GM23338 (cell line): Measurements from ENCODE around the gene RBM19. TPM values are rescaled to one million over a fixed set of nuclear protein-coding genes. Genes with fewer than 3 reads are reported as not detected.

ENCODE experiments used
- ATAC-seq: fragments of 200-7000 bp; cut with Tn5 transposase; 3 replicates; pipeline ENCODE4 v1.9.1; 2020
- DNase-seq: peaks from one replicate; pipeline ENCODE4 v3.0.0-alpha.2; 2015; ENCODE audit warnings: low spot score
- H2AFZ ChIP-seq: fragments of 200-600 bp; sonication (generic); 2 replicates; pipeline ENCODE4 v1.8.0; 2016; ENCODE audit warnings: antibody characterized with exemption, mild to moderate bottlenecking, moderate library complexity
- H3F3A ChIP-seq: fragments of 200-600 bp; sonication (generic); replicated peaks from 2 replicates; pipeline ENCODE4 v1.8.0; 2017; ENCODE audit warnings: antibody characterized with exemption, mixed run types, low read depth
- H3K27ac ChIP-seq: fragments of 200-600 bp; sonication (generic); 2 replicates; pipeline ENCODE4 v1.6.1; 2016; ENCODE audit warnings: low read depth
- H3K27me3 ChIP-seq: fragments of 200-600 bp; sonication (generic); 2 replicates; pipeline ENCODE4 v1.8.0; 2016; ENCODE audit warnings: mild to moderate bottlenecking, mixed run types, moderate library complexity; ENCODE audit not compliant: insufficient read depth
- H3K36me3 ChIP-seq: fragments of 200-600 bp; sonication (generic); 2 replicates; pipeline ENCODE4 v1.8.0; 2016; ENCODE audit warnings: mild to moderate bottlenecking; ENCODE audit not compliant: insufficient read depth
- H3K4me1 ChIP-seq: fragments of 200-600 bp; sonication (generic); 2 replicates; pipeline ENCODE4 v1.8.0; 2016; ENCODE audit warnings: mild to moderate bottlenecking, moderate library complexity; ENCODE audit not compliant: insufficient read depth
- H3K4me2 ChIP-seq: fragments of 200-600 bp; sonication (generic); 2 replicates; pipeline ENCODE4 v1.7.1; 2017; ENCODE audit warnings: mixed run types
- H3K4me3 ChIP-seq: fragments of 200-600 bp; sonication (generic); 2 replicates; pipeline ENCODE4 v1.6.1; 2016; ENCODE audit warnings: mixed run types
- H3K79me2 ChIP-seq: fragments of 200-600 bp; sonication (generic); replicated peaks from 2 replicates; pipeline ENCODE4 v1.8.0; 2017; ENCODE audit warnings: mild to moderate bottlenecking; ENCODE audit not compliant: insufficient read depth
- H3K9me2 ChIP-seq: fragments of 200-600 bp; sonication (generic); 2 replicates; pipeline ENCODE4 v1.8.0; 2017; ENCODE audit not compliant: insufficient read depth
- H4K20me1 ChIP-seq: fragments of 200-600 bp; sonication (generic); replicated peaks from 2 replicates; pipeline ENCODE4 v1.8.0; 2017; ENCODE audit warnings: mild to moderate bottlenecking; ENCODE audit not compliant: insufficient read depth
- H3K27ac Mint-ChIP-seq: 2 replicates; pipeline ENCODE4 v1.8.0; 2020; ENCODE audit warnings: inconsistent platforms, mild to moderate bottlenecking, moderate library complexity, mixed read lengths
- H3K27me3 Mint-ChIP-seq: 3 replicates; pipeline ENCODE4 v1.8.0; 2022; ENCODE audit warnings: low read depth, mild to moderate bottlenecking, moderate library complexity, mixed read lengths, inconsistent platforms; ENCODE audit not compliant: insufficient read depth, poor library complexity
- H3K36me3 Mint-ChIP-seq: 3 replicates; pipeline ENCODE4 v1.8.0; 2021; ENCODE audit warnings: low read depth, mild to moderate bottlenecking, inconsistent platforms, moderate library complexity, mixed read lengths
- H3K4me1 Mint-ChIP-seq: 3 replicates; pipeline ENCODE4 v1.8.0; 2020; ENCODE audit warnings: mild to moderate bottlenecking, inconsistent platforms, mixed read lengths
- H3K4me3 Mint-ChIP-seq: 3 replicates; pipeline ENCODE4 v1.8.0; 2021; ENCODE audit warnings: moderate library complexity, mild to moderate bottlenecking, inconsistent platforms, mixed read lengths
- H3K9me3 Mint-ChIP-seq: 3 replicates; pipeline ENCODE4 v1.8.0; 2020; ENCODE audit warnings: moderate library complexity, mild to moderate bottlenecking, inconsistent platforms, mixed read lengths
- CREB1 ChIP-seq: fragments of 250-450 bp; sonication (Bioruptor Pico); IDR thresholded peaks from 2 replicates; pipeline ENCODE4 v1.5.0; 2020; ENCODE audit warnings: low read depth, mild to moderate bottlenecking, moderate library complexity
- EZH2 ChIP-seq: fragments of 200-600 bp; sonication (generic); IDR thresholded peaks from one replicate; pipeline ENCODE4 v1.8.0; 2017; ENCODE audit warnings: antibody characterized with exemption, mild to moderate bottlenecking, low read depth; ENCODE audit not compliant: unreplicated experiment
- EZH2phosphoT487 ChIP-seq: fragments of 200-600 bp; sonication (generic); IDR thresholded peaks from one replicate; pipeline ENCODE4 v1.8.1; 2018; ENCODE audit warnings: antibody characterized with exemption; ENCODE audit not compliant: unreplicated experiment
- JUNB ChIP-seq: IDR thresholded peaks from one replicate; pipeline ENCODE4 v1.6.1; 2016; ENCODE audit warnings: antibody characterized with exemption; ENCODE audit not compliant: unreplicated experiment
- NANOG ChIP-seq: IDR thresholded peaks from 2 replicates; pipeline ENCODE4 v1.6.1; 2016; ENCODE audit warnings: antibody characterized with exemption, borderline replicate concordance
- POLR2AphosphoS5 ChIP-seq: IDR thresholded peaks from 2 replicates; pipeline ENCODE4 v1.6.1; 2016; ENCODE audit warnings: antibody characterized with exemption, low read depth
- STAT1 ChIP-seq: IDR thresholded peaks from one replicate; pipeline ENCODE4 v1.6.1; 2016; ENCODE audit warnings: antibody characterized with exemption; ENCODE audit not compliant: unreplicated experiment
- ZNF114 ChIP-seq: fragments of 250-450 bp; sonication (Bioruptor Pico); IDR thresholded peaks from 2 replicates; pipeline ENCODE4 v1.5.0; 2020; ENCODE audit warnings: mild to moderate bottlenecking, moderate library complexity
- ZNF331 ChIP-seq: fragments of 250-450 bp; sonication (Bioruptor Pico); IDR thresholded peaks from 2 replicates; pipeline ENCODE4 v1.5.0; 2020; ENCODE audit warnings: low read depth, mild to moderate bottlenecking, moderate library complexity
- polyA plus RNA-seq: library from polyadenylated mRNA; unstranded; fragments of >200 nt; fragmentation: Nextera tagmentation; extraction: Ambion mirVana; gene quantifications from 2 replicates; pipeline ENCODE4 v1.2.1, GENCODE V29; 2016
- total RNA-seq: library from RNA; depleted of rRNA; stranded (reverse); fragments of >200 nt; shearing (Covaris generic); gene quantifications from 2 replicates; pipeline ENCODE4 v1.2.3, GENCODE V29; 2014
- TF ChIP-seq, protein P1 (sequence below): IDR thresholded peaks from 2 replicates; pipeline ENCODE4 v1.6.1; 2016; ENCODE audit warnings: antibody characterized with exemption
- TF ChIP-seq, protein P2 (sequence below): fragments of 250-450 bp; sonication (Bioruptor Pico); IDR thresholded peaks from 2 replicates; pipeline ENCODE4 v1.5.0; 2020; ENCODE audit warnings: mild to moderate bottlenecking, moderate library complexity
- TF ChIP-seq, protein P3 (sequence below): IDR thresholded peaks from one replicate; pipeline ENCODE4 v1.6.1; 2018; ENCODE audit warnings: antibody characterized with exemption; ENCODE audit not compliant: unreplicated experiment
- TF ChIP-seq, protein P4 (sequence below), 2 experiments: fragments of 200-600 bp in 1 of 2; sonication (generic) in 1 of 2; conservative IDR thresholded peaks; 2 replicates each; pipeline versions ENCODE4 v1.5.1 to v1.6.1; 2016 to 2017; ENCODE audit warnings: antibody characterized with exemption in 2 of 2, low read depth in 2 of 2, mild to moderate bottlenecking in 2 of 2, moderate library complexity in 1 of 2

The RBM19 gene
- total and polyA plus RNA-seq, 2 experiments from 2014 or later: 43.4 to 56.7 TPM

DNA sequence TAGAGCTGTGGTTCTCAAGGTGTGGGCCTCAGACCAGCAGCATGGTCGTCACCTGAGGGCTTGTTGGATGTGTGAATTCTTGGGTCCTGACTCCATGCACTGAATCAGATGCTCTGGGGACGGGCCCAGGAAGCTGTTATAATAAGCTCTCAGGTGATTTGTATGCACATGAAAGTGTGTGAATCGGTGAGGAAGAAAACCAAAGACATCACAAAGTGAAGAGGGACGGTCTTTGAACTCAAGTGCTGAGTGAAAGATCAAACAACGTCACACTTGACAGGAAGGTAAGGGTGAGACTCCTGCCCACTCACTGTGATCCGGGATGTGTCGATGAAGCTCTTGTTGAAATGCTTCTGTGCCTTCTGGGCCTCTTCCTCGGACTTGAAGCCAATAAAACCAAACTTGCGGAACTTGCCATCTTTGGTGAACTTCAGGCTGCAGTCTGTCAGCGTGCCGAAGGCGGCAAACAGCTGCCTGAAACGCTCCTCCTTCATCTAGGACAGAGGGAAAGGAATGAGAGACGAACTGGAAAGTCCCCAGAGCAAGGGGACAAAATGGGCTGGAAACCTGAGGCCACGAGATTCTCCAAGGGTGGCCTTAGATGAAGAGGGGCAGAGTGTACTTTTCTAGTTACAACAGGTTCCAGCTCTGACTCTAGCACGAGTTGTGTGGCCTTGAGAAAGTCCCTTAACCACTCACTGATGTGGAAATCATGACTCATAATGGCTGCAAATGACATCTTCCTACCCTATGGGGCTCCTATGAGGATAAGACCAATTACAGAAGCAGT lies 4.0 kb downstream of the RBM19 start:
- Histone ChIP-seq H3K36me3 (peaks cover 20% of the 10 kb centered on the region), H3K9me2 (no peaks in the 10 kb centered on the region), H2AFZ (no peak overlapping the region), H3K27ac (no peak overlapping the region), H4K20me1 (0 out of 2 replicates have a peak, but pooled peaks cover 3% of the 10 kb centered on the region), H3K4me2 (no peak overlapping the region), H3K4me1 (peaks cover 17% of the 10 kb centered on the region), H3K79me2 (peaks cover 31% of the 10 kb centered on the region), H3K4me3 (no peak overlapping the region), H3F3A (no peaks in the 10 kb centered on the region), H3K27me3 (no peaks in the 10 kb centered on the region)
- Mint-ChIP-seq H3K36me3 (peaks cover 51% of the 10 kb centered on the region), H3K9me3 (no peaks in the 10 kb centered on the region; the same call in 1 of the 3 replicates), H3K4me1 (peaks cover 9% of the 10 kb centered on the region), H3K27me3 (peaks cover 6% of the 10 kb centered on the region), H3K27ac (no peak overlapping the region), H3K4me3 (no peak overlapping the region)
- ATAC-seq (no peak), DNase-seq (no peak)
- TF ChIP-seq ZNF331 (CRISPR knock-in tag) (no peak), EZH2 (no peak), JUNB (no peak), NANOG (no peak), EZH2phosphoT487 (no peak), STAT1 (no peak), ZNF114 (CRISPR knock-in tag) (no peak), CREB1 (CRISPR knock-in tag) (no peak), POLR2AphosphoS5 (no peak)
- TF ChIP-seq, protein P1, sequence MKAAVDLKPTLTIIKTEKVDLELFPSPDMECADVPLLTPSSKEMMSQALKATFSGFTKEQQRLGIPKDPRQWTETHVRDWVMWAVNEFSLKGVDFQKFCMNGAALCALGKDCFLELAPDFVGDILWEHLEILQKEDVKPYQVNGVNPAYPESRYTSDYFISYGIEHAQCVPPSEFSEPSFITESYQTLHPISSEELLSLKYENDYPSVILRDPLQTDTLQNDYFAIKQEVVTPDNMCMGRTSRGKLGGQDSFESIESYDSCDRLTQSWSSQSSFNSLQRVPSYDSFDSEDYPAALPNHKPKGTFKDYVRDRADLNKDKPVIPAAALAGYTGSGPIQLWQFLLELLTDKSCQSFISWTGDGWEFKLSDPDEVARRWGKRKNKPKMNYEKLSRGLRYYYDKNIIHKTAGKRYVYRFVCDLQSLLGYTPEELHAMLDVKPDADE: no peak
- TF ChIP-seq, protein P2, sequence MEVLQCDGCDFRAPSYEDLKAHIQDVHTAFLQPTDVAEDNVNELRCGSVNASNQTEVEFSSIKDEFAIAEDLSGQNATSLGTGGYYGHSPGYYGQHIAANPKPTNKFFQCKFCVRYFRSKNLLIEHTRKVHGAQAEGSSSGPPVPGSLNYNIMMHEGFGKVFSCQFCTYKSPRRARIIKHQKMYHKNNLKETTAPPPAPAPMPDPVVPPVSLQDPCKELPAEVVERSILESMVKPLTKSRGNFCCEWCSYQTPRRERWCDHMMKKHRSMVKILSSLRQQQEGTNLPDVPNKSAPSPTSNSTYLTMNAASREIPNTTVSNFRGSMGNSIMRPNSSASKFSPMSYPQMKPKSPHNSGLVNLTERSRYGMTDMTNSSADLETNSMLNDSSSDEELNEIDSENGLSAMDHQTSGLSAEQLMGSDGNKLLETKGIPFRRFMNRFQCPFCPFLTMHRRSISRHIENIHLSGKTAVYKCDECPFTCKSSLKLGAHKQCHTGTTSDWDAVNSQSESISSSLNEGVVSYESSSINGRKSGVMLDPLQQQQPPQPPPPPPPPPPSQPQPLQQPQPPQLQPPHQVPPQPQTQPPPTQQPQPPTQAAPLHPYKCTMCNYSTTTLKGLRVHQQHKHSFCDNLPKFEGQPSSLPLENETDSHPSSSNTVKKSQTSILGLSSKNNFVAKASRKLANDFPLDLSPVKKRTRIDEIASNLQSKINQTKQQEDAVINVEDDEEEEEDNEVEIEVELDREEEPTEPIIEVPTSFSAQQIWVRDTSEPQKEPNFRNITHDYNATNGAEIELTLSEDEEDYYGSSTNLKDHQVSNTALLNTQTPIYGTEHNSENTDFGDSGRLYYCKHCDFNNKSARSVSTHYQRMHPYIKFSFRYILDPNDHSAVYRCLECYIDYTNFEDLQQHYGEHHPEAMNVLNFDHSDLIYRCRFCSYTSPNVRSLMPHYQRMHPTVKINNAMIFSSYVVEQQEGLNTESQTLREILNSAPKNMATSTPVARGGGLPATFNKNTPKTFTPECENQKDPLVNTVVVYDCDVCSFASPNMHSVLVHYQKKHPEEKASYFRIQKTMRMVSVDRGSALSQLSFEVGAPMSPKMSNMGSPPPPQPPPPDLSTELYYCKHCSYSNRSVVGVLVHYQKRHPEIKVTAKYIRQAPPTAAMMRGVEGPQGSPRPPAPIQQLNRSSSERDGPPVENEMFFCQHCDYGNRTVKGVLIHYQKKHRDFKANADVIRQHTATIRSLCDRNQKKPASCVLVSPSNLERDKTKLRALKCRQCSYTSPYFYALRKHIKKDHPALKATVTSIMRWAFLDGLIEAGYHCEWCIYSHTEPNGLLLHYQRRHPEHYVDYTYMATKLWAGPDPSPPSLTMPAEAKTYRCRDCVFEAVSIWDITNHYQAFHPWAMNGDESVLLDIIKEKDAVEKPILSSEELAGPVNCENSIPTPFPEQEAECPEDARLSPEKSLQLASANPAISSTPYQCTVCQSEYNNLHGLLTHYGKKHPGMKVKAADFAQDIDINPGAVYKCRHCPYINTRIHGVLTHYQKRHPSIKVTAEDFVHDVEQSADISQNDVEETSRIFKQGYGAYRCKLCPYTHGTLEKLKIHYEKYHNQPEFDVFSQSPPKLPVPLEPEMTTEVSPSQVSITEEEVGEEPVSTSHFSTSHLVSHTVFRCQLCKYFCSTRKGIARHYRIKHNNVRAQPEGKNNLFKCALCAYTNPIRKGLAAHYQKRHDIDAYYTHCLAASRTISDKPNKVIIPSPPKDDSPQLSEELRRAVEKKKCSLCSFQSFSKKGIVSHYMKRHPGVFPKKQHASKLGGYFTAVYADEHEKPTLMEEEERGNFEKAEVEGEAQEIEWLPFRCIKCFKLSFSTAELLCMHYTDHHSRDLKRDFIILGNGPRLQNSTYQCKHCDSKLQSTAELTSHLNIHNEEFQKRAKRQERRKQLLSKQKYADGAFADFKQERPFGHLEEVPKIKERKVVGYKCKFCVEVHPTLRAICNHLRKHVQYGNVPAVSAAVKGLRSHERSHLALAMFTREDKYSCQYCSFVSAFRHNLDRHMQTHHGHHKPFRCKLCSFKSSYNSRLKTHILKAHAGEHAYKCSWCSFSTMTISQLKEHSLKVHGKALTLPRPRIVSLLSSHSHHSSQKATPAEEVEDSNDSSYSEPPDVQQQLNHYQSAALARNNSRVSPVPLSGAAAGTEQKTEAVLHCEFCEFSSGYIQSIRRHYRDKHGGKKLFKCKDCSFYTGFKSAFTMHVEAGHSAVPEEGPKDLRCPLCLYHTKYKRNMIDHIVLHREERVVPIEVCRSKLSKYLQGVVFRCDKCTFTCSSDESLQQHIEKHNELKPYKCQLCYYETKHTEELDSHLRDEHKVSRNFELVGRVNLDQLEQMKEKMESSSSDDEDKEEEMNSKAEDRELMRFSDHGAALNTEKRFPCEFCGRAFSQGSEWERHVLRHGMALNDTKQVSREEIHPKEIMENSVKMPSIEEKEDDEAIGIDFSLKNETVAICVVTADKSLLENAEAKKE: no peak
- TF ChIP-seq, protein P3, sequence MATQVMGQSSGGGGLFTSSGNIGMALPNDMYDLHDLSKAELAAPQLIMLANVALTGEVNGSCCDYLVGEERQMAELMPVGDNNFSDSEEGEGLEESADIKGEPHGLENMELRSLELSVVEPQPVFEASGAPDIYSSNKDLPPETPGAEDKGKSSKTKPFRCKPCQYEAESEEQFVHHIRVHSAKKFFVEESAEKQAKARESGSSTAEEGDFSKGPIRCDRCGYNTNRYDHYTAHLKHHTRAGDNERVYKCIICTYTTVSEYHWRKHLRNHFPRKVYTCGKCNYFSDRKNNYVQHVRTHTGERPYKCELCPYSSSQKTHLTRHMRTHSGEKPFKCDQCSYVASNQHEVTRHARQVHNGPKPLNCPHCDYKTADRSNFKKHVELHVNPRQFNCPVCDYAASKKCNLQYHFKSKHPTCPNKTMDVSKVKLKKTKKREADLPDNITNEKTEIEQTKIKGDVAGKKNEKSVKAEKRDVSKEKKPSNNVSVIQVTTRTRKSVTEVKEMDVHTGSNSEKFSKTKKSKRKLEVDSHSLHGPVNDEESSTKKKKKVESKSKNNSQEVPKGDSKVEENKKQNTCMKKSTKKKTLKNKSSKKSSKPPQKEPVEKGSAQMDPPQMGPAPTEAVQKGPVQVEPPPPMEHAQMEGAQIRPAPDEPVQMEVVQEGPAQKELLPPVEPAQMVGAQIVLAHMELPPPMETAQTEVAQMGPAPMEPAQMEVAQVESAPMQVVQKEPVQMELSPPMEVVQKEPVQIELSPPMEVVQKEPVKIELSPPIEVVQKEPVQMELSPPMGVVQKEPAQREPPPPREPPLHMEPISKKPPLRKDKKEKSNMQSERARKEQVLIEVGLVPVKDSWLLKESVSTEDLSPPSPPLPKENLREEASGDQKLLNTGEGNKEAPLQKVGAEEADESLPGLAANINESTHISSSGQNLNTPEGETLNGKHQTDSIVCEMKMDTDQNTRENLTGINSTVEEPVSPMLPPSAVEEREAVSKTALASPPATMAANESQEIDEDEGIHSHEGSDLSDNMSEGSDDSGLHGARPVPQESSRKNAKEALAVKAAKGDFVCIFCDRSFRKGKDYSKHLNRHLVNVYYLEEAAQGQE: no peak
- TF ChIP-seq, protein P4, sequence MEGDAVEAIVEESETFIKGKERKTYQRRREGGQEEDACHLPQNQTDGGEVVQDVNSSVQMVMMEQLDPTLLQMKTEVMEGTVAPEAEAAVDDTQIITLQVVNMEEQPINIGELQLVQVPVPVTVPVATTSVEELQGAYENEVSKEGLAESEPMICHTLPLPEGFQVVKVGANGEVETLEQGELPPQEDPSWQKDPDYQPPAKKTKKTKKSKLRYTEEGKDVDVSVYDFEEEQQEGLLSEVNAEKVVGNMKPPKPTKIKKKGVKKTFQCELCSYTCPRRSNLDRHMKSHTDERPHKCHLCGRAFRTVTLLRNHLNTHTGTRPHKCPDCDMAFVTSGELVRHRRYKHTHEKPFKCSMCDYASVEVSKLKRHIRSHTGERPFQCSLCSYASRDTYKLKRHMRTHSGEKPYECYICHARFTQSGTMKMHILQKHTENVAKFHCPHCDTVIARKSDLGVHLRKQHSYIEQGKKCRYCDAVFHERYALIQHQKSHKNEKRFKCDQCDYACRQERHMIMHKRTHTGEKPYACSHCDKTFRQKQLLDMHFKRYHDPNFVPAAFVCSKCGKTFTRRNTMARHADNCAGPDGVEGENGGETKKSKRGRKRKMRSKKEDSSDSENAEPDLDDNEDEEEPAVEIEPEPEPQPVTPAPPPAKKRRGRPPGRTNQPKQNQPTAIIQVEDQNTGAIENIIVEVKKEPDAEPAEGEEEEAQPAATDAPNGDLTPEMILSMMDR (conservative IDR thresholded peaks at IDR 0.05; ENCODE audit: low read depth in 2 of 2): no peak
